Neural cell (in vitro differentiated cells): ENCODE measurements around the gene CFAP45.

Experiments used
- CTCF ChIP-seq: fragments of 450-650 bp; IDR thresholded peaks from 2 replicates; pipeline ENCODE4 v1.5.1; 2014; ENCODE audit warnings: antibody characterized with exemption, mild to moderate bottlenecking, moderate library complexity; ENCODE audit not compliant: poor library complexity, severe bottlenecking
- MXI1 ChIP-seq: fragments of 450-650 bp; conservative IDR thresholded peaks from 2 replicates; pipeline ENCODE4 v1.6.1; 2014; ENCODE audit warnings: antibody characterized with exemption, mild to moderate bottlenecking; ENCODE audit not compliant: poor library complexity, severe bottlenecking
- RAD21 ChIP-seq: fragments of 450-650 bp; conservative IDR thresholded peaks from 2 replicates; pipeline ENCODE4 v1.6.1; 2014; ENCODE audit warnings: antibody characterized with exemption, mild to moderate bottlenecking, moderate library complexity
- TAF1 ChIP-seq: IDR thresholded peaks from 2 replicates; pipeline ENCODE4 v1.6.1; 2012; ENCODE audit warnings: low read depth

- TF ChIP-seq RAD21, result no peak
- TF ChIP-seq CTCF, result no peak
- TF ChIP-seq TAF1, result no peak
- no peak for TF ChIP-seq MXI1
These were observed 34.4 kb upstream of the CFAP45 start for GRCh38 chr1:159934136-159935039.
